Embryonic facial prominence (tissue), 1 donor: ENCODE results near the gene OSGIN1.
"Not testable (repeated sequence)": the region's sequence is repeated elsewhere in the genome, so short reads cannot be mapped to it uniquely, and the experiment has no call there.

Experiments
- DNase-seq: peaks from one replicate; pipeline ENCODE4 v3.0.0-alpha.2; 2016; ENCODE audit errors: extremely low spot score

Gene OSGIN1

GRCh38 chr16:83941546-83941945 lies 11.5 kb upstream of the OSGIN1 start:
- DNase-seq = not testable (repeated sequence)

GRCh38 chr16:83942074-83942473 lies 11.0 kb upstream of the OSGIN1 start:
- no peak for DNase-seq

GRCh38 chr16:83942815-83943515 lies 10.1 kb upstream of the OSGIN1 start:
- DNase-seq = no peak

GRCh38 chr16:83943516-83944050 lies 9.5 kb upstream of the OSGIN1 start:
- no peak for DNase-seq

GRCh38 chr16:83945587-83945986 lies 7.5 kb upstream of the OSGIN1 start:
- DNase-seq = no peak

- DNase-seq = no peak
These were observed 6.8 kb upstream of the OSGIN1 start for GRCh38 chr16:83946154-83946780.

- DNase-seq = no peak
These were observed 6.1 kb upstream of the OSGIN1 start for GRCh38 chr16:83946781-83947566.

- no peak for DNase-seq
These were observed 5.3 kb upstream of the OSGIN1 start for GRCh38 chr16:83947642-83948234.

- no peak for DNase-seq
These were observed 3.9 kb upstream of the OSGIN1 start for GRCh38 chr16:83948914-83949723.

- no peak for DNase-seq
These were observed 3.4 kb upstream of the OSGIN1 start for GRCh38 chr16:83949724-83950001.

- not testable (repeated sequence) for DNase-seq
These were observed 2.1 kb upstream of the OSGIN1 start for GRCh38 chr16:83950862-83951399.

- DNase-seq = no peak
These were observed 1.5 kb upstream of the OSGIN1 start for GRCh38 chr16:83951544-83951943.

GRCh38 chr16:83952587-83952939 lies 477 bp upstream of the OSGIN1 start:
- DNase-seq = no peak

GRCh38 chr16:83953796-83954576 lies 946 bp downstream of the OSGIN1 start:
- DNase-seq = no peak

GRCh38 chr16:83954577-83955016 lies 1.6 kb downstream of the OSGIN1 start:
- DNase-seq = no peak

GRCh38 chr16:83955218-83956130 lies 2.4 kb downstream of the OSGIN1 start:
- no peak for DNase-seq

GRCh38 chr16:83956336-83957289 lies 3.6 kb downstream of the OSGIN1 start:
- peak; percentile 42 for DNase-seq

GRCh38 chr16:83957296-83957855 lies 4.3 kb downstream of the OSGIN1 start:
- DNase-seq = no peak
